GM12874 (cell line): ENCODE data around the gene MAP3K1.

Experiments
- TF ChIP-seq, protein P1 (sequence below): IDR thresholded peaks from 2 replicates; pipeline ENCODE4 v1.5.1; 2011; ENCODE audit warnings: low read depth, mild to moderate bottlenecking, control low read depth, low read length, moderate library complexity; ENCODE audit not compliant: insufficient read depth

The MAP3K1 gene

GRCh38 chr5:56941981-56942380, 126.6 kb downstream of the MAP3K1 start:
- TF ChIP-seq, protein P1, sequence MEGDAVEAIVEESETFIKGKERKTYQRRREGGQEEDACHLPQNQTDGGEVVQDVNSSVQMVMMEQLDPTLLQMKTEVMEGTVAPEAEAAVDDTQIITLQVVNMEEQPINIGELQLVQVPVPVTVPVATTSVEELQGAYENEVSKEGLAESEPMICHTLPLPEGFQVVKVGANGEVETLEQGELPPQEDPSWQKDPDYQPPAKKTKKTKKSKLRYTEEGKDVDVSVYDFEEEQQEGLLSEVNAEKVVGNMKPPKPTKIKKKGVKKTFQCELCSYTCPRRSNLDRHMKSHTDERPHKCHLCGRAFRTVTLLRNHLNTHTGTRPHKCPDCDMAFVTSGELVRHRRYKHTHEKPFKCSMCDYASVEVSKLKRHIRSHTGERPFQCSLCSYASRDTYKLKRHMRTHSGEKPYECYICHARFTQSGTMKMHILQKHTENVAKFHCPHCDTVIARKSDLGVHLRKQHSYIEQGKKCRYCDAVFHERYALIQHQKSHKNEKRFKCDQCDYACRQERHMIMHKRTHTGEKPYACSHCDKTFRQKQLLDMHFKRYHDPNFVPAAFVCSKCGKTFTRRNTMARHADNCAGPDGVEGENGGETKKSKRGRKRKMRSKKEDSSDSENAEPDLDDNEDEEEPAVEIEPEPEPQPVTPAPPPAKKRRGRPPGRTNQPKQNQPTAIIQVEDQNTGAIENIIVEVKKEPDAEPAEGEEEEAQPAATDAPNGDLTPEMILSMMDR = no peak
